Effector memory CD4-positive, alpha-beta T cell (primary cell): ENCODE results near the gene BPHL.
"Not testable (repeated sequence)": the region's sequence is repeated elsewhere in the genome, so short reads cannot be mapped to it uniquely, and the experiment has no call there.

Experiments
- DNase-seq, 3 donors: peaks; one replicate each; pipeline ENCODE4 v3.0.0-alpha.2; 2020
- H3K27ac ChIP-seq: 2 replicates; pipeline ENCODE4 v1.7.0; 2013; ENCODE audit warnings: mild to moderate bottlenecking, low read length, moderate library complexity; ENCODE audit not compliant: insufficient read depth, poor library complexity, severe bottlenecking
- H3K27me3 ChIP-seq: replicated peaks from 2 replicates; pipeline ENCODE4 v1.7.0; 2013; ENCODE audit warnings: mild to moderate bottlenecking, low read length; ENCODE audit not compliant: insufficient read depth, control insufficient read depth, poor library complexity, severe bottlenecking
- H3K36me3 ChIP-seq: 2 replicates; pipeline ENCODE4 v1.7.0; 2013; ENCODE audit warnings: mild to moderate bottlenecking, low read length, moderate library complexity; ENCODE audit not compliant: control insufficient read depth, insufficient read depth
- H3K4me1 ChIP-seq: 2 replicates; pipeline ENCODE4 v1.7.0; 2013; ENCODE audit warnings: low read length, mild to moderate bottlenecking; ENCODE audit not compliant: control insufficient read depth, insufficient read depth, poor library complexity, severe bottlenecking
- H3K4me3 ChIP-seq: 2 replicates; pipeline ENCODE4 v1.7.0; 2013; ENCODE audit warnings: low read length, low read depth, mild to moderate bottlenecking; ENCODE audit not compliant: insufficient read depth, poor library complexity, severe bottlenecking
- H3K9me3 ChIP-seq: 2 replicates; pipeline ENCODE4 v1.7.0; 2013; ENCODE audit warnings: mild to moderate bottlenecking, low read length, moderate library complexity; ENCODE audit not compliant: control insufficient read depth

Gene BPHL

DNA sequence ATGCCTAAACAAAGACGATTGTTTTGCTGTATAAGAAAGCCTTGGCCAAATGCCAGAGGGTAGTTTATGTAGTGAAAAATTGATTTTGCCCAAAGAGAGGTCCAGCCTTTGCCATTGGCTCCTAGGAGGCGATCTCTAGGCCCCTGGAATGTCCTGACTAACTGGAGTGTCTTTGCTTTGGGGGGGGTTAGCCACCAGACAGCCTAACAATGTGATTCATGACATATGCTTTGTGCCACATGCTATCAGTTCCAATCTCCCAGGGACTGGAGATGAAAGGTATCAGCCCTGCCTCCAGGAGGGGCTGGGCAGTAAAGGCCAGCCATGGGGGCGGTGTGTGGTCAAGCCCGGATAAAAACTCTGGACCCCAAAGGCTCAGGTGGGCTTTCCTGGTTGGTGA lies 71.5 kb downstream of the BPHL start:
- no peaks in the 10 kb centered on the region for H3K36me3 ChIP-seq
- H3K27ac ChIP-seq = no peak overlapping the region
- H3K27me3 ChIP-seq = no peaks in the 10 kb centered on the region
- H3K4me3 ChIP-seq = no peak overlapping the region
- no peak for DNase-seq
- no peaks in the 10 kb centered on the region for H3K4me1 ChIP-seq
- no peaks in the 10 kb centered on the region for H3K9me3 ChIP-seq

DNA sequence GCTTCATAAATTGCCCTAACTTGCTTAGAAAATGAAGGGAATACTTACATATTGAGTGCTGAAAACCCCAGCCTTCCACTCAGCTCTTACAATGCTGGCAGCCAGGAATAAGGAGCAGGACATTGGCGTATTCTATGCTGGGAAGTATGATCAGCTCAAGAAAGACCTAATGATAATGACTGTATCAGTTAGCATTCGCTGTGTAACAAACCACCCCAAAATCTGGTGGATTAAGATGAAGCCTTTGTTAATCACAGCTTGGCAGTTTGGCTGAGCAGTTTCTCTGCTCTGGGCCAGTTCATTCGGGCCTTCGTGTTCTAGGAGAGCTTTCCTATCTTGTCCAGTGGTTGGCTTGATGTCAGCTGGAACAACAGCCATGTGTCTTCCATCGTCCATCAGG lies 72.3 kb downstream of the BPHL start:
- Histone ChIP-seq H3K27me3 (no peaks in the 10 kb centered on the region), H3K36me3 (no peaks in the 10 kb centered on the region), H3K27ac (no peak overlapping the region), H3K9me3 (no peaks in the 10 kb centered on the region), H3K4me1 (no peaks in the 10 kb centered on the region), H3K4me3 (no peak overlapping the region)
- DNase-seq = no peak

DNA sequence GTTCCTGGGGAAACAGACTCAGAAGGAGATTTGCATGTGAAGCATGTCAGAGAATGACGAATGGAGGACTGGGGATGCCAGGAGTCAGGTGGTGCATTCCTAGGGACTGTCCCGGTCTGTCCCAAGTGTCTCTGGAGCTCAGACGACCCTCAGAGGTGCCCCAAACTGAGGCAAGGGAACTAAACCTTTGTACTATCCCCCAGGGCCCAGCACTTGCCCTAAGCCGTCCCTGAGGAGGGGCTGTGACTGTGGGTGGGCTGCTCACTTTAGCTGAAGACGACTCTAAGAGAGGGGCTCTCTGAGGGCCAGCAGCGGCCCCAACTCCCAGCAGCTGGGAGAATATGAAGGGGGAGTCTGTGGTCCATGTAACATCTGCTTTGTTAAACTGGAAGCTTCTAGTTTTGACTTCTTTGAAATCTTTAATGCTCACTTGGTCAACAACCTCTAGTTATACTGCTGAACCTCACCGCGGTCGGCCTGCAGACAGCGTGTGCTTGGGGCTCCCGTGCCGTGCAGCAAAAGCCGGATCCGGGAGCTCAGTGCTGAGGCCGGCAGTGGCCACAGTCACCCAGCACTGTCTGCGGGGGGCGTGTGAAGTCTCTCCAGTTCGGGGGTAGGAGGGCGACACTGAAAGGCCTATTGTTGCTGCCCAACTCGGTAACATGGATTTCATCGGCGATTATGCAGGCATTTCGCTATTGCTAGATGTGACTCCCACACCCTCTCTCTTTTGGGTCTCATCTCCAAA lies 74.8 kb downstream of the BPHL start:
- Histone ChIP-seq H3K27me3 (no peaks in the 10 kb centered on the region), H3K4me1 (no peaks in the 10 kb centered on the region), H3K27ac (no peak overlapping the region)

DNA sequence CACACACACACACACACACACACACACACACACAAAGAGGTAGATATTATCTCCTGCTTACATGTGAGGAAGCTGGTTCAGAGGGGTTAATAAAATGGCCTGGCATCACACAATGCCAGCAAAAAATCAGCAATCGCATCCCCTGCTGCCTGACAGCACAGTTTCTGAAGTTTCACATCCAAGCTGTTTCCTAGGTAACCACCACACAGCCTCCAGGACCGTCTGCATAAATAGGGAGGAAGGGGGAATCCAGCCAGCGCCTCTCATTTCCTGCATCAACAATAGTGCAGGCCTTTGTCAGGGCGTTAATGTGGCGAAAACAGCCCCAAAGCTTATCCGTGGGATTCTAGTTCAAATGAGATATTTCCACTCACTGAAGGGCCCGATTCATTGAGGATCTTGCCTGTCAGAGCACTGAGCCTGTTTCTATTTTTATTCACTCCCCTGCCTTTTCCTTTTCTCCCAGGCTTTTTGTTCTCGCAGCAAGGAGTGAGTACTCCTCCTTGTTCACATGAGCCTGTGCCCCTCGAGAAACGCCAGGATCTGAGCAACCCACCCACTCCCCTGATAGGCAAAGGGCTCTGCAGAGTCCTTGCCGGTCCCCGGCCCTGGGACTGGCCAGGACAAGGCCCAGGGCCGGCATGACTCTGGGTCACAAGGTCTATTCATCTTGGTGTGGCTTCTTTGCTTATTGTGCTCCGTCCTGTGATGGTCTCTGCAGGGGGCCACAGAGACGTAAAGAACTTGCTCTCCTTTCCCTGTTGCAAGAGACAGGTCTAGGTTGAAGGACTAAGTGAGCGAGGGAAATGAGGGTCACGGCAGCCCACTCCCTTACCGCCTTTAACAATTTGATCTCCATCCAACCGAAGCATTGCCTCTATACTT lies 76.3 kb downstream of the BPHL start:
- Histone ChIP-seq H3K9me3 (no peaks in the 10 kb centered on the region), H3K36me3 (no peaks in the 10 kb centered on the region), H3K4me1 (no peaks in the 10 kb centered on the region), H3K4me3 (no peak overlapping the region), H3K27me3 (no peaks in the 10 kb centered on the region), H3K27ac (no peak overlapping the region)
- no peak for DNase-seq

More for the DNA sequence above, 74.8 kb downstream of the BPHL start:
- H3K36me3 ChIP-seq = no peaks in the 10 kb centered on the region
- DNase-seq = no peak
- H3K4me3 ChIP-seq = no peak overlapping the region
- no peaks in the 10 kb centered on the region for H3K9me3 ChIP-seq

DNA sequence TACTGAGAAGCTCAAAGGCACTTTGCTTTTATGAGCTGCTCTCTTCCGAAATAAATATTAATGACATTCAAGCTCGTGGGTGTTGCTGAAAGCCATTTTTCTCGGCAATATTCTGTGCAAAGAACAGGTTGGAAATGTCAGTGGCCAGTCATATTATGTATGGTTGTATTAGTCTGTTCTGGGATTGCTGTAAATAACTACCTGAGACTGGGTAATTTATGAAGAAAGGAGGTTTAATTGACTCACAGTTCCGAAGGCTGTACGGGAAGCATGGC lies 76.8 kb downstream of the BPHL start:
- no peaks in the 10 kb centered on the region for H3K36me3 ChIP-seq
- no peaks in the 10 kb centered on the region for H3K9me3 ChIP-seq
- no peaks in the 10 kb centered on the region for H3K4me1 ChIP-seq
- no peak overlapping the region for H3K4me3 ChIP-seq
- no peak for DNase-seq
- H3K27ac ChIP-seq = no peak overlapping the region
- no peaks in the 10 kb centered on the region for H3K27me3 ChIP-seq

DNA sequence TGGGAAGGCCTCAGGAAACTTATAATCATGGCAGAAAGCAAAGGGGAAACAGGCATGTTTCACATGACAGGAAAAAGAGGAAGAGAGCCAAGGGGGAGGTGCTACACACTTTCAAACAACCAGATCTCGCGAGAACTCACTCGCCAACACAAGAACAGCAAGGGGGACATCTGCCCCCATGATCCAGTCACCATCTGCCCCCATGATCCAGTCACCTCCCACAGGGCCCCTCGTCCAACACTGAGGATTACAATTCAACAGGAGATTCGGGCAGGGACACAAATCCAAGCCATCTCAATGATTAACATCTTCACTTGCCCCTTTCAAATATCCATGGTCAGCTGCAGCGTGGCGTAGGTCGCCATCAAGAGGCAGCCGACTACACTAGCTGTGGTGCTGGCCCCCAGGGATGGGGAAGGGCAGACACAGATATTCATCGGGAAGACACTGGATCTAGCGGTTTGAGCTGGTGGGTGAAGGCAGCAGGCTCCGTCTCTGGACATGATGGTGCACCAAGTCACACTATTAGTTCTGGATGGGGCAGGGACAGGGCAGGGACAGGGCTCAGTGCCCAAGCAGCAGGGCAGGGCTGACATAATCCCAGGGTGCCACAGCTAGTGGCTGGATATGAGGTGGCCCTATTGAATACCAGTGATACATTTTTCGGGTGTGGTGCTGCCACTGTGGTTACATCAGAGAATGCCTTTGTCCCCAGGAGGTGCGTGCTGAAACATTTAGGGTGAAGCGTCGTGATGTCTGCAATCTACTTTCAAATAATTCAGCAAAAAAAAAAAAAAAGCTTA lies 77.4 kb downstream of the BPHL start:
- Histone ChIP-seq H3K27ac (no peak overlapping the region), H3K36me3 (no peaks in the 10 kb centered on the region), H3K4me1 (no peaks in the 10 kb centered on the region), H3K27me3 (no peaks in the 10 kb centered on the region), H3K4me3 (no peak overlapping the region), H3K9me3 (no peaks in the 10 kb centered on the region)
- DNase-seq = no peak

DNA sequence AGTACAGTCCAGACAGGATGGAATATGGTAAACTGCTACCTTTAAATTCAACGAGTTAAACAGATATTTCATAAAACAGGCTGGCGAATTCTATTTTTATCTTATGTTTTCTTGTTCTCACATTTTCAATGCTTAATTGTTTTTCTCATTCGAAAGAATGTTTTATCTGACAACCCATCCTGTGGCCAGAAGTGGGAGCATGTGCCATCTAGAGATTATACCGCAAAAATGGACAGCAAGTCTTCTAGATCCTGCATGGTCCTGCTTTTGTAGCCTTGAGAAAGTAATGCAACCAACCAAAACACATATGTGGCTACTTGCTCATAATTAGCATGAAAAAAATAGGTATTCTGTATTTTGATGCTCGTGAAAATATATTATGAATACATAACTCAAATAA lies 78.3 kb downstream of the BPHL start:
- no peak for DNase-seq
- Histone ChIP-seq H3K4me1 (no peaks in the 10 kb centered on the region), H3K27me3 (no peaks in the 10 kb centered on the region), H3K4me3 (no peak overlapping the region), H3K9me3 (no peaks in the 10 kb centered on the region), H3K36me3 (no peaks in the 10 kb centered on the region), H3K27ac (no peak overlapping the region)

DNA sequence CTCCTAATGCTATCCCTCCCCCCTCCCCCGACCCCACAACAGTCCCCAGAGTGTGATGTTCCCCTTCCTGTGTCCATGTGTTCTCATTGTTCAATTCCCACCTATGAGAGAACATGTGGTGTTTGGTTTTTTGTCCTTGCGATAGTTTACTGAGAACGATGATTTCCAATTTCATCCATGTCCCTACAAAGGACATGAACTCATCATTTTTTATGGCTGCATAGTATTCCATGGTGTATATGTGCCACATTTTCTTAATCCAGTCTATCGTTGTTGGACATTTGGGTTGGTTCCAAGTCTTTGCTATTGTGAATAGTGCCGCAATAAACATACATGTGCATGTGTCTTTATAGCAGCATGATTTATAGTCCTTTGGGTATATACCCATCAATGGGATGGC lies 79.2 kb downstream of the BPHL start:
- H3K27ac ChIP-seq, H3K36me3 ChIP-seq, H3K4me1 ChIP-seq, H3K27me3 ChIP-seq, H3K4me3 ChIP-seq, DNase-seq, H3K9me3 ChIP-seq: not testable (repeated sequence)

DNA sequence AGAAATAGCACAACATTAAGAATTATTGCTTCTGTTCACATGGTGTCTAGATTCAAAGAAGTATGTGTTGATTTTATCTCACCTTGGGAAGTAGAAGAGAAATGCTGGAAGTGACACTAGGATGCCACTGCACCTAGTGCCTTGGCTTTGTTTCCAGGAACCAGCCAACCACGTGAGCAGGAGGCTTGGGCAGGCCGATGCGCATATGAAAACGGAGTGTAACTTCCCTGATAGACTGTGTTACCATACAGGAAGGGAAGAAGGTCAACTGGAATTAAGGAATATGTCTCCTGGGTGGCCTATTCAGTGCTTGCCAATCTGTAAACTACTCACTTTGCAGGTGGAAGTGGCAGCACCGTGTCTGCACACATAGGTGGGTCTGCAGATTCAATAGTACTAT lies 80.9 kb downstream of the BPHL start:
- H3K4me1 ChIP-seq = no peaks in the 10 kb centered on the region
- H3K27me3 ChIP-seq = no peaks in the 10 kb centered on the region
- no peak overlapping the region for H3K4me3 ChIP-seq
- no peaks in the 10 kb centered on the region for H3K9me3 ChIP-seq
- no peak overlapping the region for H3K27ac ChIP-seq
- no peaks in the 10 kb centered on the region for H3K36me3 ChIP-seq
- no peak for DNase-seq

DNA sequence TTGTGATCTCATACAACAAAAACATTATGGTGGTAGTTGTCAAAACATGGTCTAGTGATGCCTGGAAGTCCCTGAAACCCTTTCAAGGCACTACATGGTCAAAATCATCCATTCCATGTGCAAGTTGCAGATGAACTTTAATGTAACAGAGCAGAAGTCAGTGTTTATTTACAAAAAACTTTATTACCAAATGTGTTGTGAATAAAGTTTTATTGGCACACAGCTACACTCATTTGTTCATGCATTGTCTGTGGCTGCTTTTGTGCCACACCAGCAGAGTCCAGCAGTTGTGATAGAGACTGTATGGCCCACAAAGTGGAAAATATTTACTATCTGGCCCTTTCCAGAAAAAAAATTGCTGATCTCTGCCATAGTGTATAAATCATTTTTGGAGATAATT lies 82.2 kb downstream of the BPHL start:
- no peaks in the 10 kb centered on the region for H3K9me3 ChIP-seq
- DNase-seq = no peak
- H3K4me1 ChIP-seq = no peaks in the 10 kb centered on the region
- no peaks in the 10 kb centered on the region for H3K36me3 ChIP-seq
- H3K27ac ChIP-seq = no peak overlapping the region
- H3K4me3 ChIP-seq = no peak overlapping the region
- H3K27me3 ChIP-seq = no peaks in the 10 kb centered on the region
